Astrocyte (in vitro differentiated cells and primary cell): Measurements from ENCODE around the gene PBRM1. TPM values are rescaled to one million over a fixed set of nuclear protein-coding genes. Genes with fewer than 3 reads are reported as not detected.

Experiments
- DNase-seq: peaks from one replicate; pipeline ENCODE4 v3.0.0-alpha.2; 2010; ENCODE audit warnings: low read depth
- FAIRE-seq: peaks from 2 replicates; lab custom pipeline; 2011; peaks lifted over from hg19 to GRCh38; lab: Jason Lieb, UNC
- H2AFZ ChIP-seq: 2 replicates; pipeline ENCODE4 v1.6.0; 2012; ENCODE audit warnings: low read depth, low read length, inconsistent platforms
- H3K27ac ChIP-seq: 2 replicates; pipeline ENCODE4 v1.5.1; 2011; ENCODE audit warnings: low read depth, low read length, inconsistent platforms
- H3K27me3 ChIP-seq: 2 replicates; pipeline ENCODE4 v1.6.0; 2011; ENCODE audit warnings: low read length, inconsistent platforms; ENCODE audit not compliant: insufficient read depth
- H3K36me3 ChIP-seq: 2 replicates; pipeline ENCODE4 v1.5.1; 2011; ENCODE audit warnings: low read length, inconsistent platforms; ENCODE audit not compliant: insufficient read depth
- H3K4me1 ChIP-seq: 2 replicates; pipeline ENCODE4 v1.5.1; 2011; ENCODE audit warnings: low read length, inconsistent platforms; ENCODE audit not compliant: insufficient read depth
- H3K4me2 ChIP-seq: 2 replicates; pipeline ENCODE4 v1.6.0; 2012; ENCODE audit warnings: low read length, inconsistent platforms
- H3K4me3 ChIP-seq: 2 replicates; pipeline ENCODE4 v1.5.1; 2011; ENCODE audit warnings: low read depth, mild to moderate bottlenecking, low read length, inconsistent platforms; ENCODE audit not compliant: insufficient read depth
- H3K79me2 ChIP-seq: 2 replicates; pipeline ENCODE4 v1.6.0; 2012; ENCODE audit warnings: mild to moderate bottlenecking, low read length, inconsistent platforms; ENCODE audit not compliant: insufficient read depth
- H3K9ac ChIP-seq: 2 replicates; pipeline ENCODE4 v1.6.0; 2012; ENCODE audit warnings: mild to moderate bottlenecking, low read length, inconsistent platforms
- H3K9me3 ChIP-seq: 2 replicates; pipeline ENCODE4 v1.5.1; 2012; ENCODE audit warnings: low read depth, mild to moderate bottlenecking, low read length, inconsistent platforms; ENCODE audit not compliant: insufficient read depth
- H4K20me1 ChIP-seq: 2 replicates; pipeline ENCODE4 v1.6.0; 2012; ENCODE audit warnings: low read length, inconsistent platforms; ENCODE audit not compliant: insufficient read depth
- H3K27ac Mint-ChIP-seq: one replicate; pipeline ENCODE4 v1.8.0; 2021; ENCODE audit warnings: mild to moderate bottlenecking, mixed read lengths; ENCODE audit not compliant: unreplicated experiment
- H3K27me3 Mint-ChIP-seq: one replicate; pipeline ENCODE4 v1.8.0; 2021; ENCODE audit warnings: low read depth, mixed read lengths; ENCODE audit not compliant: unreplicated experiment
- H3K36me3 Mint-ChIP-seq: one replicate; pipeline ENCODE4 v1.8.0; 2021; ENCODE audit warnings: low read depth, mixed read lengths; ENCODE audit not compliant: unreplicated experiment
- H3K4me1 Mint-ChIP-seq: one replicate; pipeline ENCODE4 v1.8.0; 2021; ENCODE audit warnings: low read depth, mixed read lengths; ENCODE audit not compliant: unreplicated experiment
- H3K4me3 Mint-ChIP-seq: one replicate; pipeline ENCODE4 v1.8.0; 2021; ENCODE audit warnings: mild to moderate bottlenecking, moderate library complexity, mixed read lengths; ENCODE audit not compliant: unreplicated experiment
- H3K9me3 Mint-ChIP-seq: one replicate; pipeline ENCODE4 v1.8.0; 2021; ENCODE audit warnings: mild to moderate bottlenecking, mixed read lengths; ENCODE audit not compliant: unreplicated experiment
- EZH2 ChIP-seq: IDR thresholded peaks from 2 replicates; pipeline ENCODE4 v1.6.1; 2012; ENCODE audit warnings: mild to moderate bottlenecking, low read length, inconsistent platforms; ENCODE audit not compliant: insufficient read depth
- total RNA-seq: library from RNA; stranded (reverse); gene quantifications from 2 replicates; pipeline ENCODE4 v1.2.1, GENCODE V29; 2021
- TF ChIP-seq, protein P1 (sequence below): IDR thresholded peaks from 2 replicates; pipeline ENCODE4 v1.5.1; 2011; ENCODE audit warnings: low read depth, mild to moderate bottlenecking, inconsistent platforms, low read length, moderate library complexity; ENCODE audit not compliant: insufficient read depth

Gene PBRM1
- total RNA-seq, 1 donor from 2014 or later: 54.5 TPM

DNA sequence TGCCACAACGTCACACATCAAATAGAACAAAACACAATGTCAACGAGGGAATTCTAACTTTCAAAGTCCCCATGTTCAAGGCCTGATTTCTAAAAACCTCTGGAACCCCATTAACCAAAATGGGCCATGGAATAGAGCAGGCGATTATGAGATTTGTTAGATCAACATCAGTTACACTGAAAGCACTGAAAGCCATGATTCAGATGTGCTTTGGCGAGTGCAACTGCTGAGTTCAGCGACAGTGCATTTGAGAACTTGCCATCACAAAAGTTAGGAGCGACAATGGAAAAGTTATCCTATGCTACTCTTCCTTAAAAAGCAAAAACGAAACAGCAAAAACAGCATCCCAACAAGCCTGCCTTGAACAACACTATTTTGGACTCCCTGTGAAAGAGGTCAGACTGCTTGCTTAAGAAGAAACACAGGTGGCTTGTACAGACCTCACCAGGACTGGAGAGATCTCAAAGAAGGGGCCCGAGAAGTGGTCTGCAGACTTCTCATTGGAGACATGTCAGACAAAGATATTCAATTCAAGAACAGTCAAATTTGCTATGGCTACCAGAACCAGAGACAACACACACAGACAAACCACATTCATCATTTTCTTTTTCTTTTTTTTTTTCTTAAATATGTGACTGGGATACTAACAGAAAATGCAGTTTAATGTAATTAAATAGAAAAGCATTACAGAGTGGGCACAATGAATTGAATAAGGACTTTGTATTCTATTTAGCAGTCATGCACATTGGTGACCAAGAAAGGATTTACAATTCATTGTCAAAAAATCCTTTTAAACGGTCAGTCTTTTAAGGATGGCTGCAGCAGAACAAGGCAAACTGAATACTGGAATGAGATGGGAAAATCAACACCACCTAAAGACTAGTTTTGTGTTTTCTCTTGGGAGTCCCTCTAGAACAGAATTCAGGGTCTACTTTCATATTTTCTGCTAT lies 128.4 kb downstream of the PBRM1 start:
- no peak overlapping the region for H3K4me2 ChIP-seq
- DNase-seq (no peak), FAIRE-seq (no peak)
- H3K4me3 ChIP-seq: no peak overlapping the region
- peaks cover 16% of the 10 kb centered on the region for H3K79me2 ChIP-seq
- no peak overlapping the region for H2AFZ ChIP-seq
- peaks cover 33% of the 10 kb centered on the region for H4K20me1 ChIP-seq
- no peak for TF ChIP-seq EZH2
- TF ChIP-seq, protein P1, sequence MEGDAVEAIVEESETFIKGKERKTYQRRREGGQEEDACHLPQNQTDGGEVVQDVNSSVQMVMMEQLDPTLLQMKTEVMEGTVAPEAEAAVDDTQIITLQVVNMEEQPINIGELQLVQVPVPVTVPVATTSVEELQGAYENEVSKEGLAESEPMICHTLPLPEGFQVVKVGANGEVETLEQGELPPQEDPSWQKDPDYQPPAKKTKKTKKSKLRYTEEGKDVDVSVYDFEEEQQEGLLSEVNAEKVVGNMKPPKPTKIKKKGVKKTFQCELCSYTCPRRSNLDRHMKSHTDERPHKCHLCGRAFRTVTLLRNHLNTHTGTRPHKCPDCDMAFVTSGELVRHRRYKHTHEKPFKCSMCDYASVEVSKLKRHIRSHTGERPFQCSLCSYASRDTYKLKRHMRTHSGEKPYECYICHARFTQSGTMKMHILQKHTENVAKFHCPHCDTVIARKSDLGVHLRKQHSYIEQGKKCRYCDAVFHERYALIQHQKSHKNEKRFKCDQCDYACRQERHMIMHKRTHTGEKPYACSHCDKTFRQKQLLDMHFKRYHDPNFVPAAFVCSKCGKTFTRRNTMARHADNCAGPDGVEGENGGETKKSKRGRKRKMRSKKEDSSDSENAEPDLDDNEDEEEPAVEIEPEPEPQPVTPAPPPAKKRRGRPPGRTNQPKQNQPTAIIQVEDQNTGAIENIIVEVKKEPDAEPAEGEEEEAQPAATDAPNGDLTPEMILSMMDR: no peak
- H3K9ac ChIP-seq: no peak overlapping the region
- H3K27ac ChIP-seq: no peak overlapping the region
- H3K4me3 Mint-ChIP-seq: no peak overlapping the region
- no peaks in the 10 kb centered on the region for H3K27me3 Mint-ChIP-seq
- peaks cover 11% of the 10 kb centered on the region for H3K4me1 Mint-ChIP-seq
- H3K27ac Mint-ChIP-seq: no peak overlapping the region
- no peaks in the 10 kb centered on the region for H3K27me3 ChIP-seq
- H3K36me3 ChIP-seq: peaks cover 39% of the 10 kb centered on the region
- H3K9me3 Mint-ChIP-seq: no peaks in the 10 kb centered on the region
- no peaks in the 10 kb centered on the region for H3K9me3 ChIP-seq
- no peaks in the 10 kb centered on the region for H3K4me1 ChIP-seq
- H3K36me3 Mint-ChIP-seq: peaks cover 21% of the 10 kb centered on the region

- H2AFZ ChIP-seq: no peak overlapping the region
- DNase-seq (no peak), FAIRE-seq (no peak)
- H3K27ac ChIP-seq: no peak overlapping the region
- no peaks in the 10 kb centered on the region for H3K4me1 ChIP-seq
- TF ChIP-seq EZH2: no peak
- TF ChIP-seq, protein P1: no peak
- H3K4me3 ChIP-seq: no peak overlapping the region
- Mint-ChIP-seq H3K36me3 (peaks cover 15% of the 10 kb centered on the region), H3K27ac (no peak overlapping the region), H3K27me3 (no peaks in the 10 kb centered on the region), H3K4me3 (no peak overlapping the region), H3K4me1 (peaks cover 11% of the 10 kb centered on the region), H3K9me3 (no peaks in the 10 kb centered on the region)
- no peaks in the 10 kb centered on the region for H3K9me3 ChIP-seq
- peaks cover 44% of the 10 kb centered on the region for H3K36me3 ChIP-seq
- H3K79me2 ChIP-seq: peaks cover 18% of the 10 kb centered on the region
- no peak overlapping the region for H3K4me2 ChIP-seq
- no peak overlapping the region for H3K9ac ChIP-seq
- H4K20me1 ChIP-seq: peaks cover 50% of the 10 kb centered on the region
- H3K27me3 ChIP-seq: no peaks in the 10 kb centered on the region
Observed at GRCh38 chr3:52555056-52555455, 130.7 kb downstream of the PBRM1 start.
